Activated B cell treated with CpG ODN at 0.5 μM for 24 hours (primary cell): ENCODE results near the gene FGFR2. TPM values are rescaled to one million over a fixed set of nuclear protein-coding genes. Genes with fewer than 3 reads are reported as not detected.

Source experiments
- ATAC-seq: fragments of 200-7000 bp; cut with Tn5 transposase; one replicate; pipeline ENCODE4 v1.10.0; 2021; ENCODE audit warnings: low read depth, mild to moderate bottlenecking, moderate library complexity
- CTCF ChIA-PET: fragments of 350-600 bp; sonication (Branson Sonifier 250); formaldehyde crosslinking; loops from one replicate; lab custom pipeline; 2021; ENCODE audit warnings: antibody characterized with exemption; lab: Charles Lee
- POLR2A ChIA-PET: fragments of 350-600 bp; sonication (Branson Sonifier 250); formaldehyde crosslinking; loops from one replicate; lab custom pipeline; 2021; ENCODE audit warnings: antibody characterized with exemption; lab: Charles Lee
- DNase-seq: peaks from one replicate; pipeline ENCODE4 v3.0.0; 2022
- H3K27ac Mint-ChIP-seq: one replicate; pipeline ENCODE4 v1.8.0; 2020; ENCODE audit warnings: mixed read lengths
- H3K27me3 Mint-ChIP-seq: one replicate; pipeline ENCODE4 v1.8.0; 2021; ENCODE audit warnings: mixed read lengths
- H3K36me3 Mint-ChIP-seq: one replicate; pipeline ENCODE4 v1.8.0; 2021; ENCODE audit warnings: low read depth, mixed read lengths
- H3K4me1 Mint-ChIP-seq: one replicate; pipeline ENCODE4 v1.8.0; 2021; ENCODE audit warnings: mixed read lengths
- H3K4me3 Mint-ChIP-seq: one replicate; pipeline ENCODE4 v1.8.0; 2020; ENCODE audit warnings: mild to moderate bottlenecking, mixed read lengths
- H3K9me3 Mint-ChIP-seq: one replicate; pipeline ENCODE4 v1.8.0; 2020; ENCODE audit warnings: mixed read lengths
- CTCF ChIP-seq: fragments of 200-600 bp; IDR thresholded peaks from one replicate; pipeline ENCODE4 v1.8.0; 2022; ENCODE audit warnings: antibody characterized with exemption, mild to moderate bottlenecking
- intact Hi-C: fragments of 100-400 bp; cut with micrococcal nuclease; formaldehyde crosslinking; loops from one replicate; pipeline ENCODE4 v1.15.1; 2024
- total RNA-seq: library from RNA; stranded (reverse); gene quantifications from 2 replicates; pipeline ENCODE4 v1.2.3, GENCODE V29; 2022

The FGFR2 gene
- total RNA-seq, 1 donor from 2014 or later = not detected

GRCh38 chr10:121615836-121616235 is 17.6 kb upstream of the FGFR2 start:
- POLR2A ChIA-PET = no interaction called here
- intact Hi-C loops = no loop called here
- Mint-ChIP-seq H3K9me3 (no peaks in the 10 kb centered on the region), H3K4me3 (no peak overlapping the region), H3K4me1 (no peaks in the 10 kb centered on the region), H3K27ac (no peak overlapping the region), H3K27me3 (peaks cover 9% of the 10 kb centered on the region), H3K36me3 (no peaks in the 10 kb centered on the region)
- ATAC-seq (no peak), DNase-seq (no peak)
- CTCF ChIA-PET = no interaction called here
- no peak for TF ChIP-seq CTCF

- Mint-ChIP-seq H3K27me3 (peaks cover 10% of the 10 kb centered on the region), H3K9me3 (no peaks in the 10 kb centered on the region), H3K36me3 (no peaks in the 10 kb centered on the region), H3K4me3 (no peak overlapping the region), H3K27ac (no peak overlapping the region), H3K4me1 (no peaks in the 10 kb centered on the region)
- ChIA-PET CTCF (no interaction called here), POLR2A (no interaction called here)
- ATAC-seq (no peak), DNase-seq (no peak)
- no peak for TF ChIP-seq CTCF
- intact Hi-C loops = no loop called here
Measured at GRCh38 chr10:121615435-121615793, 17.2 kb upstream of the FGFR2 start.

GRCh38 chr10:121614613-121615434 is 16.6 kb upstream of the FGFR2 start:
- TF ChIP-seq CTCF = no peak
- CTCF ChIA-PET = no interaction called here
- intact Hi-C loops = no loop called here
- ATAC-seq (no peak), DNase-seq (no peak)
- Mint-ChIP-seq H3K4me3 (no peak overlapping the region), H3K27ac (no peak overlapping the region), H3K36me3 (no peaks in the 10 kb centered on the region), H3K4me1 (no peaks in the 10 kb centered on the region), H3K27me3 (peaks cover 11% of the 10 kb centered on the region), H3K9me3 (no peaks in the 10 kb centered on the region)
- POLR2A ChIA-PET = no interaction called here

- TF ChIP-seq CTCF = no peak
- no peaks in the 10 kb centered on the region for H3K9me3 Mint-ChIP-seq
- intact Hi-C loops = no loop called here
- peaks cover 15% of the 10 kb centered on the region for H3K27me3 Mint-ChIP-seq
- H3K36me3 Mint-ChIP-seq = no peaks in the 10 kb centered on the region
- POLR2A ChIA-PET = no interaction called here
- no peaks in the 10 kb centered on the region for H3K4me1 Mint-ChIP-seq
- ATAC-seq = no peak
- no peak overlapping the region for H3K27ac Mint-ChIP-seq
- CTCF ChIA-PET = no interaction called here
- DNase-seq = no peak
- no peak overlapping the region for H3K4me3 Mint-ChIP-seq
Measured at GRCh38 chr10:121613456-121613855, 15.2 kb upstream of the FGFR2 start.

GRCh38 chr10:121611393-121612159 is 13.3 kb upstream of the FGFR2 start:
- intact Hi-C loops = no loop called here
- POLR2A ChIA-PET = no interaction called here
- H3K9me3 Mint-ChIP-seq = no peaks in the 10 kb centered on the region
- CTCF ChIA-PET = no interaction called here
- no peak overlapping the region for H3K27ac Mint-ChIP-seq
- H3K4me1 Mint-ChIP-seq = no peaks in the 10 kb centered on the region
- no peak overlapping the region for H3K4me3 Mint-ChIP-seq
- ATAC-seq (no peak), DNase-seq (no peak)
- H3K36me3 Mint-ChIP-seq = no peaks in the 10 kb centered on the region
- H3K27me3 Mint-ChIP-seq = peaks cover 23% of the 10 kb centered on the region
- no peak for TF ChIP-seq CTCF
